Trophoblast cell (in vitro differentiated cells and primary cell): ENCODE measurements around the gene TRMO.
A peak's percentile ranks its signal among the peaks of the same experiment; 100 is the strongest.

Source experiments
- DNase-seq, 2 donors: peaks; one replicate each; pipeline ENCODE4 v3.0.0-alpha.2; 2016
- H2AFZ ChIP-seq: 2 replicates; pipeline ENCODE4 v1.6.1; 2013; ENCODE audit warnings: low read length, moderate library complexity, mild to moderate bottlenecking; ENCODE audit not compliant: insufficient read depth, poor library complexity
- H2AK5ac ChIP-seq: 2 replicates; pipeline ENCODE4 v1.6.1; 2013; ENCODE audit warnings: mild to moderate bottlenecking, low read length
- H2BK120ac ChIP-seq: 2 replicates; pipeline ENCODE4 v1.6.1; 2013; ENCODE audit warnings: low read length, mild to moderate bottlenecking, moderate library complexity; ENCODE audit not compliant: insufficient read depth, poor library complexity
- H2BK12ac ChIP-seq: 2 replicates; pipeline ENCODE4 v1.6.1; 2013; ENCODE audit warnings: mild to moderate bottlenecking, low read length, moderate library complexity
- H2BK5ac ChIP-seq: 2 replicates; pipeline ENCODE4 v1.6.1; 2013; ENCODE audit warnings: low read length, low read depth, moderate library complexity, mild to moderate bottlenecking; ENCODE audit not compliant: poor library complexity
- H3K14ac ChIP-seq: 2 replicates; pipeline ENCODE4 v1.6.1; 2013; ENCODE audit warnings: mild to moderate bottlenecking, low read length
- H3K18ac ChIP-seq: 2 replicates; pipeline ENCODE4 v1.6.1; 2013; ENCODE audit warnings: mild to moderate bottlenecking, low read length
- H3K23ac ChIP-seq: 2 replicates; pipeline ENCODE4 v1.6.1; 2013; ENCODE audit warnings: low read length
- H3K27ac ChIP-seq: 2 replicates; pipeline ENCODE4 v1.5.1; 2013; ENCODE audit warnings: low read depth, mild to moderate bottlenecking, inconsistent platforms, low read length, moderate library complexity
- H3K27me3 ChIP-seq: 2 replicates; pipeline ENCODE4 v1.6.1; 2013; ENCODE audit warnings: inconsistent platforms, mild to moderate bottlenecking, low read length, moderate library complexity; ENCODE audit not compliant: insufficient read depth
- H3K36me3 ChIP-seq, 2 experiments: 1 replicate in 1 of 2; 2 replicates in 1 of 2; pipeline ENCODE4 v1.6.1; 2013; ENCODE audit warnings: low read length in 2 of 2, mild to moderate bottlenecking in 2 of 2, moderate library complexity in 1 of 2; ENCODE audit not compliant: insufficient read depth in 2 of 2, control insufficient read depth in 1 of 2
- H3K4ac ChIP-seq: 2 replicates; pipeline ENCODE4 v1.6.1; 2013; ENCODE audit warnings: low read depth, mild to moderate bottlenecking, low read length, moderate library complexity
- H3K4me1 ChIP-seq, 2 experiments: 1 replicate in 1 of 2; 2 replicates in 1 of 2; pipeline ENCODE4 v1.6.1; 2013; ENCODE audit warnings: low read length in 2 of 2, mild to moderate bottlenecking in 2 of 2, moderate library complexity in 1 of 2; ENCODE audit not compliant: insufficient read depth in 2 of 2, control insufficient read depth in 1 of 2
- H3K4me2 ChIP-seq: 2 replicates; pipeline ENCODE4 v1.6.1; 2013; ENCODE audit warnings: inconsistent platforms, mild to moderate bottlenecking, low read length, moderate library complexity
- H3K4me3 ChIP-seq: 2 replicates; pipeline ENCODE4 v1.5.1; 2013; ENCODE audit warnings: mild to moderate bottlenecking, low read depth, low read length, inconsistent platforms
- H3K79me1 ChIP-seq: one replicate; pipeline ENCODE4 v1.6.1; 2013; ENCODE audit warnings: low read length
- H3K79me2 ChIP-seq: 2 replicates; pipeline ENCODE4 v1.6.1; 2013; ENCODE audit warnings: low read length, mild to moderate bottlenecking; ENCODE audit not compliant: control insufficient read depth, insufficient read depth, poor library complexity
- H3K9ac ChIP-seq: 2 replicates; pipeline ENCODE4 v1.6.1; 2013; ENCODE audit warnings: mild to moderate bottlenecking, low read length
- H3K9me3 ChIP-seq: 2 replicates; pipeline ENCODE4 v1.6.1; 2013; ENCODE audit warnings: low read depth, mild to moderate bottlenecking, control low read depth, inconsistent platforms, low read length; ENCODE audit not compliant: insufficient read depth
- H4K12ac ChIP-seq: 2 replicates; pipeline ENCODE4 v1.6.1; 2013; ENCODE audit warnings: low read depth, mild to moderate bottlenecking, low read length, moderate library complexity
- H4K8ac ChIP-seq: 2 replicates; pipeline ENCODE4 v1.6.1; 2013; ENCODE audit warnings: low read depth, mild to moderate bottlenecking, low read length, moderate library complexity
- H4K91ac ChIP-seq: one replicate; pipeline ENCODE4 v1.6.1; 2013; ENCODE audit warnings: low read depth, mild to moderate bottlenecking, low read length, moderate library complexity
- WGBS: extraction: QIAGEN DNeasy Blood & Tissue Kit; methylation state at CpG from one replicate; pipeline ENCODE4 v1.1.7; 2013; ENCODE audit warnings: missing lambda C conversion rate; ENCODE audit not compliant: insufficient read length, insufficient coverage; ENCODE audit errors: extremely low coverage; 5-methylcytosine and 5-hydroxymethylcytosine counted together

Gene TRMO

GRCh38 chr9:97907632-97908031 is 14.7 kb downstream of the TRMO start:
- no peak overlapping the region for H2AFZ ChIP-seq
- no peak overlapping the region for H4K12ac ChIP-seq
- H4K91ac ChIP-seq = no peak overlapping the region
- H3K9ac ChIP-seq = no peak overlapping the region
- no peak overlapping the region for H3K23ac ChIP-seq
- peaks cover 0 to 9% of the 10 kb centered on the region in 2 experiments for H3K36me3 ChIP-seq
- WGBS = no CpG with 5 or more reads among the region's 5 CpGs
- H3K79me2 ChIP-seq = no peaks in the 10 kb centered on the region
- no peaks in the 10 kb centered on the region for H3K4me1 ChIP-seq
- DNase-seq = no peak
- H3K14ac ChIP-seq = no peak overlapping the region
- no peaks in the 10 kb centered on the region for H3K27me3 ChIP-seq
- H3K79me1 ChIP-seq = no peaks in the 10 kb centered on the region
- no peak overlapping the region for H2AK5ac ChIP-seq
- H4K8ac ChIP-seq = no peak overlapping the region
- H2BK120ac ChIP-seq = no peak overlapping the region
- no peak overlapping the region for H2BK5ac ChIP-seq
- no peak overlapping the region for H3K4me2 ChIP-seq
- H3K4me3 ChIP-seq = no peak overlapping the region
- H3K18ac ChIP-seq = no peak overlapping the region
- H2BK12ac ChIP-seq = no peak overlapping the region
- H3K4ac ChIP-seq = no peak overlapping the region
- H3K27ac ChIP-seq = no peak overlapping the region
- H3K9me3 ChIP-seq = no peaks in the 10 kb centered on the region

GRCh38 chr9:97907046-97907445 is 15.3 kb downstream of the TRMO start:
- Histone ChIP-seq H3K4me3 (no peak overlapping the region), H4K8ac (no peak overlapping the region), H4K12ac (no peak overlapping the region), H3K4me2 (no peak overlapping the region), H3K79me2 (no peaks in the 10 kb centered on the region), H3K36me3 (peaks cover 0 to 9% of the 10 kb centered on the region in 2 experiments), H3K4me1 (no peaks in the 10 kb centered on the region), H2AK5ac (no peak overlapping the region), H3K18ac (no peak overlapping the region), H3K23ac (no peak overlapping the region), H3K27ac (no peak overlapping the region), H2BK12ac (no peak overlapping the region), H3K14ac (no peak overlapping the region), H3K9ac (no peak overlapping the region), H4K91ac (no peak overlapping the region), H3K4ac (no peak overlapping the region), H3K79me1 (no peaks in the 10 kb centered on the region), H3K9me3 (no peaks in the 10 kb centered on the region), H3K27me3 (no peaks in the 10 kb centered on the region), H2BK120ac (no peak overlapping the region), H2AFZ (no peak overlapping the region), H2BK5ac (no peak overlapping the region)
- WGBS = no CpG with 5 or more reads among the region's 3 CpGs
- DNase-seq = no peak

GRCh38 chr9:97906236-97906831 is 16.0 kb downstream of the TRMO start:
- H3K27me3 ChIP-seq = no peaks in the 10 kb centered on the region
- no peak overlapping the region for H2AK5ac ChIP-seq
- H3K9ac ChIP-seq = no peak overlapping the region
- no CpG with 5 or more reads among the region's 12 CpGs for WGBS
- no peaks in the 10 kb centered on the region for H3K79me1 ChIP-seq
- no peak overlapping the region for H2BK120ac ChIP-seq
- no peak overlapping the region for H2BK12ac ChIP-seq
- H3K9me3 ChIP-seq = no peaks in the 10 kb centered on the region
- H2BK5ac ChIP-seq = no peak overlapping the region
- no peak overlapping the region for H3K18ac ChIP-seq
- H4K91ac ChIP-seq = no peak overlapping the region
- no peak overlapping the region for H2AFZ ChIP-seq
- H3K4me3 ChIP-seq = no peak overlapping the region
- H3K79me2 ChIP-seq = no peaks in the 10 kb centered on the region
- no peak overlapping the region for H3K27ac ChIP-seq
- no peak overlapping the region for H3K23ac ChIP-seq
- H3K36me3 ChIP-seq = peaks cover 0 to 9% of the 10 kb centered on the region in 2 experiments
- H3K14ac ChIP-seq = no peak overlapping the region
- no peak overlapping the region for H3K4me2 ChIP-seq
- peak in 1 of 2 donors; percentile 23 for DNase-seq
- no peak overlapping the region for H4K12ac ChIP-seq
- no peak overlapping the region for H3K4ac ChIP-seq
- no peak overlapping the region for H4K8ac ChIP-seq
- no peaks in the 10 kb centered on the region for H3K4me1 ChIP-seq

- Histone ChIP-seq H2BK120ac (no peak overlapping the region), H3K9me3 (no peaks in the 10 kb centered on the region), H3K14ac (no peak overlapping the region), H3K4me2 (no peak overlapping the region), H2BK12ac (no peak overlapping the region), H3K79me2 (no peaks in the 10 kb centered on the region), H2AFZ (no peak overlapping the region), H2AK5ac (no peak overlapping the region), H3K27ac (no peak overlapping the region), H2BK5ac (no peak overlapping the region), H3K27me3 (no peaks in the 10 kb centered on the region), H3K36me3 (peaks cover 0 to 7% of the 10 kb centered on the region in 2 experiments), H3K23ac (no peak overlapping the region), H3K4me1 (no peaks in the 10 kb centered on the region), H4K12ac (no peak overlapping the region), H3K4me3 (no peak overlapping the region), H4K91ac (no peak overlapping the region), H3K18ac (no peak overlapping the region), H3K79me1 (no peaks in the 10 kb centered on the region), H3K4ac (no peak overlapping the region), H4K8ac (no peak overlapping the region), H3K9ac (no peak overlapping the region)
- no CpG with 5 or more reads among the region's 2 CpGs for WGBS
- no peak for DNase-seq
Measured at GRCh38 chr9:97905228-97905627, 17.1 kb downstream of the TRMO start.
